ENCODE data around the gene PPTC7. TPM values are rescaled to one million over a fixed set of nuclear protein-coding genes. Genes with fewer than 3 reads are reported as not detected.
"Not testable (repeated sequence)": the region's sequence is repeated elsewhere in the genome, so short reads cannot be mapped to it uniquely, and the experiment has no call there.

PPTC7 gene
- total and polyA plus RNA-seq, 10 of the 15 experiments (the other 5 are each of a cell fraction or from before 2014, with no cell fraction given): 4.0 to 69.6 (median 12.3) TPM

GRCh38 chr12:110590059-110590458, 6.9 kb upstream of the PPTC7 start:
- in situ Hi-C loops (cut with MboI): no loop called here

GRCh38 chr12:110587102-110587501, 4.0 kb upstream of the PPTC7 start:
- peaks cover 38% of the 10 kb centered on the region for H3K4me1 ChIP-seq (ENCODE audit: control insufficient read depth, insufficient read depth, low read length)
- intact Hi-C loops (cut with micrococcal nuclease; ENCODE audit: unreplicated experiment): not testable (repeated sequence)

More at GRCh38 chr12:110590059-110590458, 6.9 kb upstream of the PPTC7 start:
- SMC1A ChIA-PET (ENCODE audit: uncharacterized antibody, unreplicated experiment): interaction anchor here (0.6 to 19.2 kb wide), 11 partner anchors 10 to 747 kb away, joined by 3 to 492 read pairs (median 4); partner anchors contain the start of genes RAD9B and VPS29
- Histone ChIP-seq H3K27me3 (replicated peaks in 1 of 2; ENCODE audit: control insufficient read depth in 2 of 2, insufficient read depth in 2 of 2, low read length in 1 of 2) (no peaks in the 10 kb centered on the region), H3K4me1 (ENCODE audit: control insufficient read depth, insufficient read depth, low read length) (peaks cover 23% of the 10 kb centered on the region), H3K79me2 (ENCODE audit: control insufficient read depth, insufficient read depth, low read length) (no peaks in the 10 kb centered on the region), H2AFZ (ENCODE audit: control insufficient read depth, low read depth, low read length) (no peak overlapping the region), H3K4me2 (ENCODE audit: control insufficient read depth, insufficient read depth) (no peak overlapping the region), H3K9me3 (replicated peaks; ENCODE audit: control insufficient read depth, insufficient read depth, low read length) (no peaks in the 10 kb centered on the region), H3K4me3 (no peak overlapping the region), H4K20me1 (ENCODE audit: control insufficient read depth, insufficient read depth) (no peaks in the 10 kb centered on the region), H3K9ac (ENCODE audit: control insufficient read depth, insufficient read depth, low read length) (no peak overlapping the region), H3K27ac (ENCODE audit: control insufficient read depth, insufficient read depth) (peak overlapping the region; percentile 85; the same call in 1 of the 2 replicates), H3K36me3 (ENCODE audit: control insufficient read depth in 2 of 2, insufficient read depth in 2 of 2, low read length in 1 of 2) (no peaks in the 10 kb centered on the region)
- FAIRE-seq (no peak), DNase-seq (ENCODE audit: low read depth, low spot score) (no peak), ATAC-seq (peak; percentile 41; the same call in 2 of the 3 replicates)
- CTCF ChIA-PET: interaction anchor here (0.6 to 17.0 kb wide), 11 partner anchors 10 to 342 kb away, joined by 3 to 462 read pairs (median 4); partner anchors contain the start of genes ARPC3, RAD9B and VPS29
- RAD21 ChIA-PET (ENCODE audit: unreplicated experiment): interaction anchor here (0.6 to 3.2 kb wide), 9 partner anchors 9 to 159 kb away, joined by 3 to 14 read pairs (median 6); no protein-coding TSS in a partner anchor
- 100% methylated on average over 1 of the region's 1 CpG for WGBS (ENCODE audit: insufficient coverage, insufficient replicate concordance, low lambda C conversion rate, missing lambda C conversion rate)
- intact Hi-C loops (cut with micrococcal nuclease; ENCODE audit: unreplicated experiment): no loop called here
- POLR2A ChIA-PET: interaction anchor here (0.5 to 2.1 kb wide), 9 partner anchors 14 to 122 kb away, joined by 3 to 8 read pairs (median 5); partner anchors contain the start of genes FAM216A and GPN3
- TF ChIP-seq CHD1 (IDR thresholded peaks at IDR 0.05; ENCODE audit: low read depth, low read length) (no peak), KLF5 (IDR thresholded peaks at IDR 0.05; ENCODE audit: partially characterized antibody) (no peak), RAD51 (IDR thresholded peaks at IDR 0.05) (0 out of 2 replicates have a peak, but pooled peaks have one; percentile 10), GABPA (IDR thresholded peaks at IDR 0.05; ENCODE audit: low read depth) (no peak), MEF2A (IDR thresholded peaks at IDR 0.05; ENCODE audit: insufficient read depth, low read depth, low read length) (no peak), SP1 (IDR thresholded peaks at IDR 0.05; ENCODE audit: low read depth, low read length) (no peak), CTCF (IDR thresholded peaks at IDR 0.05 in 2 of 3, conservative IDR thresholded peaks at IDR 0.05 in 1 of 3; ENCODE audit: control insufficient read depth in 2 of 3, extremely low read depth in 1 of 3, insufficient read depth in 1 of 3, low read depth in 3 of 3, low read length in 3 of 3) (no peak), RFX5 (IDR thresholded peaks at IDR 0.05; ENCODE audit: low read depth, low read length) (no peak), STAT1 (conservative IDR thresholded peaks at IDR 0.05) (no peak), USF1 (IDR thresholded peaks at IDR 0.05; ENCODE audit: borderline replicate concordance, extremely low read length, insufficient read depth, low read depth, low read length) (peak; percentile 7), KDM1A (IDR thresholded peaks at IDR 0.05; ENCODE audit: borderline replicate concordance) (no peak)
- BruUV-seq (replicated peaks): no TSS peak

More at GRCh38 chr12:110587102-110587501, 4.0 kb upstream of the PPTC7 start:
- H3K9me3 ChIP-seq (replicated peaks; ENCODE audit: control insufficient read depth, insufficient read depth, low read length); H3K27ac ChIP-seq (ENCODE audit: control insufficient read depth, insufficient read depth); ATAC-seq; H3K36me3 ChIP-seq (ENCODE audit: control insufficient read depth in 2 of 2, insufficient read depth in 2 of 2, low read length in 1 of 2); H3K27me3 ChIP-seq (replicated peaks in 1 of 2; ENCODE audit: control insufficient read depth in 2 of 2, insufficient read depth in 2 of 2, low read length in 1 of 2); H3K4me3 ChIP-seq; BruUV-seq (replicated peaks); H3K9ac ChIP-seq (ENCODE audit: control insufficient read depth, insufficient read depth, low read length); FAIRE-seq; H2AFZ ChIP-seq (ENCODE audit: control insufficient read depth, low read depth, low read length); H3K4me2 ChIP-seq (ENCODE audit: control insufficient read depth, insufficient read depth); H4K20me1 ChIP-seq (ENCODE audit: control insufficient read depth, insufficient read depth); in situ Hi-C loops (cut with MboI); DNase-seq (ENCODE audit: low read depth, low spot score): not testable (repeated sequence)
- POLR2A ChIA-PET: interaction anchor here (1.2 kb wide), 1 partner anchor 20 kb away, joined by 3 read pairs; no protein-coding TSS in a partner anchor
- CTCF ChIA-PET: interaction anchor here (1.0 kb wide), 1 partner anchor 35 kb away, joined by 3 read pairs; no protein-coding TSS in a partner anchor
- WGBS (ENCODE audit: insufficient coverage, insufficient replicate concordance, low lambda C conversion rate, missing lambda C conversion rate): 94% methylated on average over 2 of the region's 2 CpGs
- SMC1A ChIA-PET (ENCODE audit: uncharacterized antibody, unreplicated experiment): interaction anchor here (0.7 to 2.7 kb wide), 2 partner anchors 11 to 40 kb away, joined by 3 to 11 read pairs; no protein-coding TSS in a partner anchor
- RAD21 ChIA-PET (ENCODE audit: unreplicated experiment): interaction anchor here (1.3 to 1.5 kb wide), 2 partner anchors 14 to 56 kb away, joined by 3 read pairs; no protein-coding TSS in a partner anchor
- H3K79me2 ChIP-seq (ENCODE audit: control insufficient read depth, insufficient read depth, low read length): peaks cover 15% of the 10 kb centered on the region

Measured in GM12878 (cell line).